ENCODE results near the gene PUS10.
"Not testable (repeated sequence)": the region's sequence is repeated elsewhere in the genome, so short reads cannot be mapped to it uniquely, and the experiment has no call there.

Gene PUS10

DNA sequence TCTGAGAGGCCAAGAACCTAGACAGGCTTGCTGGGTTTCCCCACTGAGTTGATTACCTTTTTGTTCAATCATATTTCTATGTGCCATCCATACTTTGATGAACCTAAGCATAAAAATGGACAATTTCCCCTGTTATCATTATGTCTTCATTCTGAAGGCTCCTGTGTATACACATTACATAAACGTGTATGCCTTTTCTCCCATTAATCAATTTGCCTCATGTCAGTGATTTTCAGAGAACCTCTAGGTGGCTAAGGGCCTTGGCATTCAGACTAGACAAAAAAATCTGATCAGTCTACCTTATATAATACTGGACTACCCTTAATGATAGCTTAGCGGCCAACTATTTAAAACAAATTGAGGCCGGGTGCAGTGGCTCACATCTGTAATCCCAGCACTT is 4.7 kb downstream of the PUS10 start:
- no peak for DNase-seq (ENCODE audit: low read depth in 2 of 2, low spot score in 1 of 2)

DNA sequence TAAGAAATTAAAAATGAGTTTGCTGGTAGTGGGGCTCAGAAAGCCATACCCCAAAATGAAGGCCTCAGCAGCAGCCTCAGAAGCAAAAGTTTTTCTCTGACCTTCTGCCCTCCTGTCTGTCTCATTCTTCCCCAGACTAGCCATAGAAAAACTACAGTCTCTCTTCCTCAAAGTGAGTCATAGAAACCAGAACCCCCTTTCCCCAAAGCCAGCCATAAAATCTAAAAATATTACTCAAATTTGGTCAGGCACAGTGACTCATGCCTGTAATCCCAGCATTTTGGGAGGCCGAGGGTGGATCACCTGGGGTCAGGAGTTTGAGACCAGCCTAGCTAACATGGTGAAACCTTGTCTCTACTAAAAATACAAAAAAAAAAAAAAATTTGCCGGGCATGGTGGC is 5.8 kb downstream of the PUS10 start:
- not testable (repeated sequence) for DNase-seq (ENCODE audit: low read depth in 2 of 2, low spot score in 1 of 2)

DNA sequence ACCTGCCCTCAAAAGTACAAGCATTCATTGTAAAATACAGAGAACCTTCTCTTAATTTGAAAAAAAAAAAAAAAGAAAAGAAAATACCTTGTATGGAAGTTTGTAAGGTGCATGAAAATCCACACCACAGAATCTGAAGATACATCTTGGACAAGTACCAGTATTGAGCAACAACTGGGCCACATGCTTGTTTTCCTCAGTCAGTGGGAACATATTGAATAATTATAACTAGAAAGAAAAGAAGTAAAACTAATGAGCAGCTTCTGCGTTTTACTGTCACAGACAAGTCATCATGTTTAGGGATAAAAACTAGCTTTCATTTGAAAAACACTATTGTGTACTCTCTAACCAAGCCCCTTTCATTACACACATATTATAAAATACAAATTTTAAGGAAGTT is 6.4 kb downstream of the PUS10 start:
- DNase-seq (ENCODE audit: low read depth in 2 of 2, low spot score in 1 of 2): no peak

DNA sequence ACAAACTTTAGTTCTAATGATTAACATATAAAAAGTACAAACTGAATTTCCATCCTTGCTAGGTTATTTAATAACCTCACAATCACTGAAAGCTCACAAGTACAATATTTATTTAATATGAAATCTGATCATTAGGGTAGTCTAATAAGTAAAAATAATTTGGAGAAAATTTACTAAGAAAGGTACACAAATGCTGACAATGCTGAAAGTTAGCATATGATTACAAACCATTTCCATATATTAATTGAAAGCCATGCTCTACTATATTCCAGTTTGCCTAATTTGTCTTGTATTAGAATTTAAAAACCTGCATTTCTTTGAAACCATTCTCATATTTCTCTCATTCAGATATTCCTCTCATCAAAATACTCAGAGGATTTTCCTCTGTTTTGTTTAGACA is 8.7 kb downstream of the PUS10 start:
- no peak for DNase-seq (ENCODE audit: low read depth in 2 of 2, low spot score in 1 of 2)

DNA sequence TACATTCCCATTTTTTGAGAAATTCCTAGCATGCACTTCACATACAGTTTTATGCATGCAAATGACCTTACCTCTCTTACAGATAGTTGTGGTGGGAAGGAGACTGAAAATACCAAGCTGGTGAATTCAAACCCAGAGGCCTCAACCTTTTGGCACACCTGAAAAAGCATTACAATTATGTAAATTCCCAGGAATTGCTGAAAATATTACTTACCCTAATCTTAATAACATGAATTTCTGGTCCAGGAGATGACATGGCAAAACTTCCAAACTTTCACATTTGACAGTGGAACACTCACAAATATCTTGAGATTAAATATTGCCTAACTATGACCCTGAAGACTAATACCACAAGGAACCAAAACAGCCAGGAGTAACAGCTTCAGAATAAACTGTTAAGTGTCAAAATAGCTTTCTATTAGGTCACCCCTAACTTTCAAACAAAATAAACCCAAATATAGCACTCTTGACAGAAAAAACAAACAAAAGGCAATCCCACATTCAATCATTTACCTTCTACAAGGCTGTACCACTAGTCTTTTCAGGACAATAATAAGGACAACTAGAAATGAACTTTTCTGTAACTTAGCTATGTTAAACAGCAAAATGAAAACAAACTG is 11.5 kb downstream of the PUS10 start:
- no peak for DNase-seq (ENCODE audit: low read depth in 2 of 2, low spot score in 1 of 2)

DNA sequence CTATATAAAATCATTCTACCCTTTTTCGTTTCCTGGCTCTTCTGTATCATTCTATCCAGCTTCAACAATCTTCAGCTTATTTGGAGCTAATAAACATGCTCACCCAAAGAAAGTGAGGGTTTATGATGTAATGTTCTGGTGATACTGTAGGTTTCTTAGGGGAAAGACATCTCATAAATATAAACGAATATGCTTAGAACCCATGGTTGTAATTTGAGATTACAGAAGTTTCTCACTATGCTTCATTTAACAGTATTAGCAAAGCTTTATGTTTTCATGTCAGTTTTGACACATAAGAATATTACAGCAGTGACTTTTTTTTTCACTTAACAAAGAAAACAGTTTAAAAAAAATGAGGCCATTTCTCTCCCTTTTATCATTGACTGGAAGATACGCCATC is 12.3 kb downstream of the PUS10 start:
- DNase-seq (ENCODE audit: low read depth in 2 of 2, low spot score in 1 of 2): no peak

DNA sequence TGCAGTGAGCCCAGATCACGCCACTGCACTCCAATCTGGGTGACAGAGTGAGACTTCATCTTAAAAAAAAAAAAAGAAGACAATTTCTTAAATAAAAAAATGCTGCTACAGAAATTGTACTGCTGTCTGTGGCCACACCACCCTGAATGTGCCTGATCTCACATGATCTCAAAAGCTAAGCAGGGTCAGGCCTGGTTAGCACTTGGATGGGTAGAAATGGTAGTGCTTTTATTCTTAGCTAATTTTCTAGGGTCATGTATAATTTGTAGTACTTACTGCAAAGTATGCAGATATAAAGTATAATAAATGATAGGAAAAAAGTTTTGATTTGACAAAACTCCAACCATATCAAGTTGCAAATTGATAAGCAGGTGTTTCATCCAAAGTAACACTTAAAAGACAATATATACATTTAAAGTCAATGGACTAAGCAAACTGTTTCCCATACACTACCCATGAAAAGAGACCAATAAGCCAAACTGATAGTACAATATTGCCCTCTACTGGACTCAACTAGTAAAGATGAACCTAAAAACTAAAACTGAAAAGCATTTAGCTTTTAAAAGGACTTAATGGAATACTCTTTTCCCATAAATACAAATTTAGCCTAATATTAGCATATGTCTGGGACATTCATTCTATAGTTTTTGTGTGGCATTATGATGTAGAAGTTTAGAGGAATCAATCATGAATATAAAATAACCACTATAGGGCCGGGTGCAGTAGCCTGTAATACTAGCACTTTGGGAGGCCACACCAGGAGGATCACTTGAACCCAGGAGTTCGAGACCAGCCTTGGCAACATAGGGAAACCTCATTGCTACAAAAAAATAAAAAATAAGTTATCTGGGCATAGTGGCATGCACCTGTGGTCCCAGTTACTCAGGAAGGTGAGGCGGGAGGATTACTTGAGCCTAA is 19.2 kb downstream of the PUS10 start:
- no peak for DNase-seq (ENCODE audit: low read depth in 2 of 2, low spot score in 1 of 2)

DNA sequence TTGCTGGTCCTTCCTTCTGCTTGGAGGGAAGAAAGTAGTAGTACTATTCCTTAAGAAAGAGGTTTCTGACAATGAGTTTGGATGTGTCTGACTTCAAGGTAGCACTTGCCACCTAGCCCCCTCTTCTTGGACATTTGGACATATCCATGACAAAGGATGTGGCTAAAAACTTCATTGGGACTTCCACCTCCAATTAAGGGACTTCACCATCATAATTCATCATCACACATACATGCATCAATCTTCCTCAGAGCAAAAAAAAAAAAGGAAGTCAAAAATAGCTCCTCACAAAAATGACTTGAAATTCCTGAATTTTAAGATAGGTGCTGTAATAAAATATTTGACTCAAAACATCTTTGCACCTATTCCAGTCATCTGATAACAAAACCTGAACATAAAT is 23.9 kb downstream of the PUS10 start:
- DNase-seq (ENCODE audit: low read depth in 2 of 2, low spot score in 1 of 2): no peak

DNA sequence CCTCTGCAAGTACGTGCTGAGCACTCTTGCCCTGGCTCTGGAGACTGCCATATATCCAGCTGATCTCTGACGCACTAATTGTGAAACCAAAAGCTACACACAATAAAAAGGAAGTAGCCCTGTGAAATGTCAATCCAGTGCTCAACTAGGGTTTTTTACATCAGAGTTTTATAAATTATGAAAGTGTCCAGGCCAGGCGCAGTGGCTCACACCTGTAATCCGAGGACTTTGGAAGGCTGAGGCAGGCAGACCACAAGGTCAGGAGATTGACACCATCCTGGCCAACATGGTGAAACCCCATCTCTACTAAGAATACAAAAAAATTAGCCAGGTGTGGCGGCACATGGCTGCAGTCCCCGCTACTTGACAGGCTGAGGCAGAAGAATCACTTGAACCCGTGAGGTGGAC is 25.1 kb downstream of the PUS10 start:
- no peak for DNase-seq (ENCODE audit: low read depth in 2 of 2, low spot score in 1 of 2)

DNA sequence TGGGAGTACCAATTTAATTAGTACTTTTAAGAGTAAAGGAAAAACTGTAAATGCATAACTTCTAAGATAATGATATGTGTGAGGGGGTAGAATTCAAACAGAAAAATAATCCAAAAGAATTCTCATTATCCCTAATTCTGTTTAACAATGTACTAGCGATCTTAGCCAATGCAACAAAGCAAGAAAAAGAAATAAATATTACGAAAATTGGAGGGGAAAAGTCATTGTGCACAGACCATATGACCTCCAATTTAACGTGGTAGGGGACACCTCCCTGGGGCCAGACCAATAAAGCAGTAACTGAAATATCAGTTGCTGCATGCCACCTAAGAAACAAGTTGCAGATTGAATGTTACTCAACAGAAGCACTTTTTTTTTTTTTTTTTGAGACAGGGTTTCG is 26.4 kb downstream of the PUS10 start:
- DNase-seq (ENCODE audit: low read depth in 2 of 2, low spot score in 1 of 2): no peak

DNA sequence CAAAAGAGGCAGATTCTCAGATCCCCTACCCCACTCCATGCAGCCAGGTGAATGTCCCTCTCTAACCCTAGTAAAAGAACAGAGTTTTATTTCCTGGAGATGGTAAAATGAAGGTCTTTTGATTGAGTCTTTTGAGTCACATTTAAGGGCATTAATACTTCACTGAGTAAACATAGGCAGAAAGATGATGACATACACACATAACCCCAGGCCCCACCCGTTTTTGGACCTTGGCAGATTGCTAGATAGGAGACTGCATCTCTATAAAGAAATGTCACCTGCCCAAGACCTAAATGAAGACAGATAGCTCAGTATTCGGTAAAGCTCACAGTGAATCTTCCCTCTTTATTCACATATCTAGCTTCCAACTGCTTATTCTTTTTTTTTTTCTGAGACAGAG is 28.8 kb downstream of the PUS10 start:
- DNase-seq (ENCODE audit: low read depth in 2 of 2, low spot score in 1 of 2): no peak

DNA sequence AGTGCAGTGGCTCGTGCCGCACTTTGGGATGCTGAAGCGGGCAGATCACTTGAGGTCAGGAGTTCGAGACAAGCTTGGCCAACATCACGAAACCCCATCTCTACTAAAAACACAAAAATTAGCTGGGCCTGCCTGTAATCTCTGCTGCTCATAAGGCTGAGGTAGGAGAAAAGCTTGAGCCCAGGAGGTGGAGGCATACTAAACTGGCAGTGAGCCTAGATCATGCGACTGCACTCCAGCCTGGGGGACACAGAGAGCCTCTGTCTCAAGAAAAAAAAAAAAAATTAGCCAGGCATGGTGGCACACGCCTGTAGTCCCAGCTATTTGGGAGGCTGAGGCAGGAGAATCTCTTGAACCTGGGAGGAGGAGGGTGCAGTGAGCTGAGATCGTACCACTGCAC is 30.4 kb downstream of the PUS10 start:
- not testable (repeated sequence) for DNase-seq (ENCODE audit: low read depth in 2 of 2, low spot score in 1 of 2)

DNA sequence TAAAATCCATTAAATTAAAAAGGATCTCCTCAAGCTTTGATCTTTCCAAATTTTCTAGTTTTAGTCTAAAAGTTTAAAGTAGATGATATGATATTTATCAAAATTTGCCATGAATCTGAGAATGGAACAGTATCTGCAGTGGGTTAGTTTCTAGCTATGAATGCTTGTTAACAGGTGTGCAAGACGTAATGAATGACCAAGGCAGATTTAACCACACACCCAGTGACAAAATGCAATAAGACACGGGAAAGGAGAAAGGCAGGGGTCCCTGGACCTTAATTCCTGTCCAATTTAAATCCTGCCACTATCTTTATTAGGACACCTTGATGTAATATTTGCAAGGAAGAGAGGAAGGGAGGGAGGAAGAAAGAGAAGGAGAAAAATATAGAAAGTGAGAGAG is 31.0 kb downstream of the PUS10 start:
- DNase-seq (ENCODE audit: low read depth in 2 of 2, low spot score in 1 of 2): no peak

DNA sequence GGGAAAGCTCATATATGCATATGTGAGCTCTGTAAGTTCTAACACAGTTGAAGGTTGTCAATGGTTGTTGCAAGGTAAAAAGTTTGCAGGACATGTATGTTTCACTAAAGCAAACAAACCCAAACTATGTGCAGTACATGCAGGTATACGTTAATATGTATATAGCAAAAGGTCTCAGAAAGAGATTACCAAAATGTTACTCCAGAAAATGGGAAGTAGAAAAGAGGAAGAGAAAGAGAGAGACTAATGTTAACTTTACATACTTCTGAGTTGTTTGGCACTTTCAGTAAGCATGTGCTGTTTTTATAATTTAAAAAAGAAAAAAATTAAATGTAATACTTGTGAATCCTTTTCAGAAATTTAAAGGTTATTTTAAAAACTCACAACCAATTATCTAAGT is 33.3 kb downstream of the PUS10 start:
- no peak for DNase-seq (ENCODE audit: low read depth in 2 of 2, low spot score in 1 of 2)

DNA sequence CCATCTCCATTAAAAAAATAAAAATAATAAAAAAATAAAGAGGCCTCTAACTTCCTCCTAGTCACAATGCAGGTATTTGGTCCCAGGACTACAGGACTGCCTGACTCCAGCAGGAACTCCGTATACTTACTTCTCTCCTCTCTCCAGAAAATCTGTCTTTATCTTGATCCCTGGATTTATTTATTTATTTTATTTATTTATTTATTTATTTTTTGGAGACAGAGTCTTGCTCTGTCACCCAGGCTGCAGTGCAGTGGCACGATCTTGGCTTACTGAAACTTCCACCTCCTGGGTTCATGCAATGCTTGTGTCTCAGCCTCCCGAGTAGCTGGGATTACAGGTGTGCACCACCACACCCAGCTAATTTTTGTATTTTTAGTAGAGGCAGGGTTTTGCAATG is 36.0 kb downstream of the PUS10 start:
- not testable (repeated sequence) for DNase-seq (ENCODE audit: low read depth in 2 of 2, low spot score in 1 of 2)

DNA sequence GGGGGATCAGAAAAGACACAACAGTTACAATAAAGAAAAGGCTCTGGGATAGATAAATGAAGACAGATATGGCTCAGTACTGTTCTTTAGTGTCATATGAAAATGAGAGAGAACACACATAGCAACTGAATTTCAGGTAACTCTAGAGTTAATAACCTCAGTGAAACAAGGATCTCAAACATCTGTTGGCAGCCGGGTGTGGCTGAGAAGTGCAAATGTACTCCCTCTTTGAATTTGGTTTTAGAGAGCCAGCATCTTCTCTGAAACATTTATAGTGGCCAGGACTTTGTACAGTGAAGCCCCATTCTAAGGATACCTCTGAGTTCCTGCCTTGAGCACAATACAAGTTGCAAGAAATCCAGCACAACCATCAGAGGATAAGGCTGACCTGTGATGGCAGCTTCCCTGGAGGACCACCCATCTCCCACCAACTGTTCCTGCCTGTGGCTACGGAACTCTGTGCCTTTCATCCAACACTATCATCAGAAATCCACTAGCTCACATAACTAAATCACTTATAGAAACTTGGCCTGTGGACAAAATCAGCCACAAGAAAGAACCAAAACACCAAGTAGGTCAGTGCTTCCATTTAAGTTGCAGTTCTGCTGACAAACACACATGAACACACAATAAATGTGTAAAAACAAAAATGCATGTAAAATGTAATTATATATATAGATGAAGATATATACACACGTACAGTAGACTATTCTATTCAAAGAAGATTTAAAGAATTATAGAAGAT is 37.8 kb downstream of the PUS10 start:
- no peak for DNase-seq (ENCODE audit: low read depth in 2 of 2, low spot score in 1 of 2)

DNA sequence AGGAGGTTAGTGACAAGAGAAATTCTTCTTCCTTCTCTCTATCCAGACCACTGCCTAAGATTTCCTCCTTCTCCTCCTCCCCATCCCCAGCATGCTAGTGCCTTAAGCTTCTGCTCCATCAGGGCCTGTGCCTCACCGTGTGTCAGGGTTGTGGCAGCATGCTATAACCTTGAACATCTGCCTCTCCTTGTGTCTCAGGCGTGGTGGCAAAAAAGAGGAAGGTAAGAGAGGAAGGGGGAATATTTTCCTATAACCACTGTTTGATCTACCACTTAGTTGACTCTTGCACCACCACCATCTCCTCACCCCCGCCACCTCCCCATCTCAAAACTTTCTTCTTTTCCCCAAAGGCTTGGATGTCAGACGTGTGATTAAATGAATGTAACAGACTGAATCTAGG is 38.8 kb downstream of the PUS10 start:
- no peak for DNase-seq (ENCODE audit: low read depth in 2 of 2, low spot score in 1 of 2)

DNA sequence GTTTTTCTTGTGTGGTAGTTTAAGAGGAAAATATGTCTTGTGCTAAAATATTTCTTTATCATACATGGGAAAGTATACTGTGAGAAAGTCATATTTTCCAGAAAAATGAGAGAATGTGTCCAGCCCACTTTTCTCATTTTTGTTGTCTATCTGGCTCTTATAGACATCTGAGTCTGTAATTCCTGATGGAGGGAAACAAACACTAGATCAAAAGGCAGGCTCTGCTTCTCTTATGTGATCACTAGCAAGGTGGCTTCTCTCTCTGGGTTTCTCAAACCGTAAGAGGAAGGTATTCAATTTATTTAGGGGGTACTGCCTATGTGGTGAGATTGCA is 40.5 kb downstream of the PUS10 start:
- DNase-seq (ENCODE audit: low read depth in 2 of 2, low spot score in 1 of 2): no peak

DNA sequence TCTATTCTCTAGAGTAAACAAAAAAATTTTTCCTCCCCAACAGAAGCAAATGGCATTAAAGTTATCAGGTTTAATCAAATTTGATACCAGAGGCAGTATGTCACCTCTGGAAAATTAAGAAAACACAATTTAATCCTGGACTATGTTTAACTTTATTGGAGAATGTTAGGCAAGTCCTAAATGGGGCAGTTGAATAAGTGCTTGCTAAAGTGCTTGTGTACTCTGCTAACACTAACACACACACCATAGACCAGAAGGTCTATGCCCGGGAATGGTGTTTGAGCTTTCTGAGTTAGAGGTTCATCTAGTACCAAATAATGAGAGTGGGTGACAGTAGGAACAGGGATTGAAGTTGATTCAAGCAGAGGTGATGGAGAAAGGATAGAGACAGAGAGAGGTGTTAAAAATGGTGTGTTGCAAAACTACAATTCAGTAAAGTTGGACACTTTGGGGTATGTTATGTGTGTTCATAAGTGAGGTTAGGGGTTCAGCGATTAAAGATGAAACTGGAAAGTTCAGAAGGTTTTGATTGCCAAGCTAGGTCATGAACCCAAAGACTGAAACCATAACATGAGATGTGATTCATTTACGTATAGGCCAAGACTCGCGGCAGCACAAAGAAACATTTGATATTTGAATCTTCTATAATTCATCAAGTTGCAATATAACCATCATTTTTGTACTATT is 41.0 kb downstream of the PUS10 start:
- DNase-seq (ENCODE audit: low read depth in 2 of 2, low spot score in 1 of 2): no peak

DNA sequence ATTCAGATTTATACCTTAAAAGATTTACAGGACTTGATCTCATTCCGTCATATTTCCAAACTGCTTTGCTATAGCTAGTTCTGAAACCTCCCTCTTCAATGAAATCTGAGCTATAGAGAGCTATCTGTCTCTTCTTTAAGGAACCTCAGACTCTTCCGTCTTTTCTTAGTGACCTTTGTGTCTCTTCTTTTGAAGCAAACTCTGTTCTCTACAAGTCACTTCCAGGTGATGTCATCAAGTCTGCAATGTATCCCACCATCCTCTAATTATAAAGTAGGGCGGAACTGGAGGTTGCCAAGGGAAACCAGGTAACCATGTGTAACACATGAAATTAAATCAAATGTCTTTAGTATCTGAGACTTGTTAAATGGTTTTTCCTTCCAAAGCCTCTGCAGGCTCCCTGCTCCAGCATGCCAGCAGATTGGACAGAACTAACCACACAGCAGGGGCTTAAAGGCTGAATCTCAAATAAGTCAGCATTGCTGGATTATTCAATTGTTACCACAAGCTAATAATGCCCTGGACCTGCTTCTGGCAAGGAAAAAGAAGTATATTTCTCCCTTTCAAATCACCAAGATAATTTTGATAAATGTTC is 41.7 kb downstream of the PUS10 start:
- DNase-seq (ENCODE audit: low read depth in 2 of 2, low spot score in 1 of 2): no peak

DNA sequence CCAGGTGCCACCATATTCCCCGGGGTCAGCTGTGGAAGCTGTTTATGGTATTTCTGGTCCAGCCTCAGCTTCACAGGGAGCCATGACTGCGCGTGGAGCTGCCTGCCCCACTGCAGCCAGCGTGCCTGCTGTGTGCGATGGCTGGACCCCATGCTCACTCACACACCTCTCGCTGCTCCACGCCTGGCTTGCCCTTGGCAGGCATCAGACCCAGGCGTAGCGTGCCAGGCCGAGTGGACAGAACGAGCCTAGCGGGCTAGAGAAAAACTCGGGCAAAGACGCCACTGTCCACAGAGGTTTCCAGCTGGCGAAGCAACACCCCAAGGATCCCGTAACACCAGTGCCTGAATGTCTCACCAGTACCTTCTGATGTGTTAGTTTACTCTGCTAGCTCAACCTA is 43.4 kb downstream of the PUS10 start:
- no peak for DNase-seq (ENCODE audit: low read depth in 2 of 2, low spot score in 1 of 2)
